Measurements from ENCODE around the gene RNPS1. TPM values are rescaled to one million over a fixed set of nuclear protein-coding genes. Genes with fewer than 3 reads are reported as not detected.

Gene RNPS1
- total RNA-seq, 2 experiments from 2014 or later = 225 to 339 TPM

GRCh38 chr16:2278272-2278608 lies 10.3 kb upstream of the RNPS1 start:
- ChIA-PET CTCF (ENCODE audit: unreplicated experiment) (no interaction called here), POLR2A (no interaction called here)
- Histone ChIP-seq H3K27ac (ENCODE audit: low read depth, low read length, poor library complexity, severe bottlenecking) (no peak overlapping the region), H4K20me1 (ENCODE audit: insufficient read depth, low read length) (no peaks in the 10 kb centered on the region; the same call in 1 of the 2 replicates), H3K9me3 (ENCODE audit: low read length) (no peaks in the 10 kb centered on the region), H3K79me2 (ENCODE audit: insufficient read depth, low read depth, low read length) (no peaks in the 10 kb centered on the region), H3K4me2 (ENCODE audit: low read length) (no peak overlapping the region), H3K36me3 (ENCODE audit: insufficient read depth, low read length) (no peaks in the 10 kb centered on the region), H3K9me2 (ENCODE audit: insufficient read depth, low read length) (no peaks in the 10 kb centered on the region), H2AFZ (ENCODE audit: low read length) (no peak overlapping the region), H3K4me3 (ENCODE audit: low read depth, low read length, poor library complexity, severe bottlenecking) (no peak overlapping the region), H3K4me1 (ENCODE audit: insufficient read depth, low read length, poor library complexity, severe bottlenecking) (no peaks in the 10 kb centered on the region)
- peak; percentile 34 for DNase-seq (ENCODE audit: low spot score)
- no TSS peak for BruUV-seq (replicated peaks)
- TF ChIP-seq CTCF (conservative IDR thresholded peaks at IDR 0.05; ENCODE audit: low read length) = peak; percentile 59
- TF ChIP-seq EZH2phosphoT487 (IDR thresholded peaks at IDR 0.05; ENCODE audit: borderline replicate concordance, low read depth, low read length) = no peak
- intact Hi-C loops (cut with micrococcal nuclease; ENCODE audit: unreplicated experiment) = no loop called here

GRCh38 chr16:2277466-2278271 lies 9.7 kb upstream of the RNPS1 start:
- POLR2A ChIA-PET = no interaction called here
- TF ChIP-seq EZH2phosphoT487 (IDR thresholded peaks at IDR 0.05; ENCODE audit: borderline replicate concordance, low read depth, low read length) (no peak), CTCF (conservative IDR thresholded peaks at IDR 0.05; ENCODE audit: low read length) (no peak)
- Histone ChIP-seq H3K4me1 (ENCODE audit: insufficient read depth, low read length, poor library complexity, severe bottlenecking) (no peaks in the 10 kb centered on the region), H3K9me2 (ENCODE audit: insufficient read depth, low read length) (no peaks in the 10 kb centered on the region), H3K27ac (ENCODE audit: low read depth, low read length, poor library complexity, severe bottlenecking) (no peak overlapping the region), H3K4me3 (ENCODE audit: low read depth, low read length, poor library complexity, severe bottlenecking) (no peak overlapping the region), H3K4me2 (ENCODE audit: low read length) (no peak overlapping the region), H3K36me3 (ENCODE audit: insufficient read depth, low read length) (no peaks in the 10 kb centered on the region), H4K20me1 (ENCODE audit: insufficient read depth, low read length) (no peaks in the 10 kb centered on the region; the same call in 1 of the 2 replicates), H3K9me3 (ENCODE audit: low read length) (no peaks in the 10 kb centered on the region), H3K79me2 (ENCODE audit: insufficient read depth, low read depth, low read length) (no peaks in the 10 kb centered on the region), H2AFZ (ENCODE audit: low read length) (no peak overlapping the region)
- intact Hi-C loops (cut with micrococcal nuclease; ENCODE audit: unreplicated experiment) = no loop called here
- no peak for DNase-seq (ENCODE audit: low spot score)
- no TSS peak for BruUV-seq (replicated peaks)
- CTCF ChIA-PET (ENCODE audit: unreplicated experiment) = no interaction called here

Measured in OCI-LY7 (cell line).